Psoas muscle (tissue), 8 donors: ENCODE results near the gene DIP2C. TPM values are rescaled to one million over a fixed set of nuclear protein-coding genes. Genes with fewer than 3 reads are reported as not detected.

Source experiments
- ATAC-seq, 4 donors: fragments of 200-7000 bp; cut with Tn5 transposase; one replicate each; pipeline ENCODE4 v1.9.1; 2020; ENCODE audit warnings: moderate library complexity in 3 of 4, mild to moderate bottlenecking in 2 of 4
- DNase-seq, 2 donors: peaks; one replicate each; pipeline ENCODE4 v3.0.0-alpha.2; 2020
- H3K27ac ChIP-seq: fragments of 200-600 bp; one replicate; pipeline ENCODE4 v1.8.0; 2022
- H3K27me3 ChIP-seq, 3 donors: fragments of 200-600 bp in 1 of 3; one replicate each; pipeline versions ENCODE4 v1.6.1 to v1.8.0; 2013 to 2022; ENCODE audit warnings: low read length in 2 of 3, mild to moderate bottlenecking in 2 of 3, moderate library complexity in 1 of 3; ENCODE audit not compliant: insufficient read depth in 3 of 3
- H3K36me3 ChIP-seq, 2 donors: fragments of 200-600 bp in 1 of 2; one replicate each; pipeline versions ENCODE4 v1.6.1 to v1.8.0; 2013 to 2022; ENCODE audit warnings: low read depth in 1 of 2, mild to moderate bottlenecking in 1 of 2, moderate library complexity in 1 of 2; ENCODE audit not compliant: insufficient read depth in 1 of 2
- H3K4me1 ChIP-seq: fragments of 200-600 bp; one replicate; pipeline ENCODE4 v1.8.0; 2022
- H3K4me3 ChIP-seq: fragments of 200-600 bp; one replicate; pipeline ENCODE4 v1.8.0; 2022; ENCODE audit warnings: mild to moderate bottlenecking
- H3K9me3 ChIP-seq: fragments of 200-600 bp; one replicate; pipeline ENCODE4 v1.8.0; 2022
- CTCF ChIP-seq: fragments of 200-600 bp; IDR thresholded peaks from one replicate; pipeline ENCODE4 v1.8.0; 2022; ENCODE audit warnings: antibody characterized with exemption
- WGBS, 3 donors: extraction: QIAGEN DNeasy Blood & Tissue Kit; methylation state at CpG; one replicate each; pipeline versions ENCODE4 v1.1.6 to v1.1.7; 2013; 5-methylcytosine and 5-hydroxymethylcytosine counted together
- intact Hi-C, 2 donors: fragments of 100-400 bp; cut with DNase I; formaldehyde crosslinking; loops; one replicate each; pipeline versions ENCODE4 v1.11.0 to v1.14.2; 2022
- polyA plus RNA-seq, 3 donors: library from polyadenylated mRNA; stranded (reverse); fragments of 200-250 nt; gene quantifications; one replicate each; pipeline ENCODE4 v1.2.3, GENCODE V29; 2013
- total RNA-seq, 4 donors: library from RNA; stranded (reverse); fragmentation: NEBNext Ultra II Directional in 2 of 4; extraction: Animal tissue kit (Norgen Biotek cat#: 25700) in 2 of 4; gene quantifications; one replicate each; pipeline versions ENCODE4 v1.2.1 to v1.2.4, GENCODE V29; 2021 to 2023
- donor health status: healthy with polysubstance abuse.
- donor health status: DM: no; HTN: no; CAD: no; lungs with moderate emphysema.
- donor health status: Bipolar disorder and iron deficiency.
- donor health status: healthy.
- donor health status: DM: yes; HTN: yes; CAD: no.
- donor health status: DM: no; HTN: no; CAD: no.
- donor health status: DM: no; HTN: no; CAD: no.
- donor health status: DM: yes; HTN: yes; CAD: no.

Gene DIP2C
- total and polyA plus RNA-seq, 7 donors: 7.7 to 32.0 (median 25.0) TPM

- 94 to 95% (median 94%) methylated on average over 46 of the region's 46 CpGs for WGBS, 3 donors
- Histone ChIP-seq H3K27me3 (no peaks in the 10 kb centered on the region), H3K9me3 (no peaks in the 10 kb centered on the region), H3K36me3 (peaks cover 0 to 35% of the 10 kb centered on the region in 2 donors), H3K27ac (no peak overlapping the region), H3K4me1 (no peaks in the 10 kb centered on the region), H3K4me3 (no peak overlapping the region)
- TF ChIP-seq CTCF: no peak
- peak in 1 of 2 donors; percentile 45 for DNase-seq
- ATAC-seq: peak in 1 of 4 donors; percentile 49
- intact Hi-C loops: loop anchor here in 1 of 2 donors (10.0 kb wide), 1 partner anchor 274 kb away; no protein-coding TSS in a partner anchor
Measured at GRCh38 chr10:420154-421121, 269.0 kb downstream of the DIP2C start.

GRCh38 chr10:418894-419293 is 270.6 kb downstream of the DIP2C start:
- H3K9me3 ChIP-seq: no peaks in the 10 kb centered on the region
- DNase-seq (no peak), ATAC-seq (no peak)
- 96 to 97% (median 96%) methylated on average over 19 of the region's 19 CpGs for WGBS, 3 donors
- H3K27ac ChIP-seq: no peak overlapping the region
- H3K36me3 ChIP-seq: peaks cover 0 to 45% of the 10 kb centered on the region in 2 donors
- no peaks in the 10 kb centered on the region for H3K27me3 ChIP-seq
- intact Hi-C loops: no loop called here
- H3K4me1 ChIP-seq: no peaks in the 10 kb centered on the region
- no peak for TF ChIP-seq CTCF
- no peak overlapping the region for H3K4me3 ChIP-seq

GRCh38 chr10:418226-418625 is 271.2 kb downstream of the DIP2C start:
- Histone ChIP-seq H3K4me3 (no peak overlapping the region), H3K9me3 (no peaks in the 10 kb centered on the region), H3K4me1 (no peaks in the 10 kb centered on the region), H3K27ac (no peak overlapping the region), H3K36me3 (peaks cover 0 to 52% of the 10 kb centered on the region in 2 donors), H3K27me3 (no peaks in the 10 kb centered on the region)
- DNase-seq (no peak), ATAC-seq (no peak)
- intact Hi-C loops: no loop called here
- 79 to 84% (median 80%) methylated on average over 14 to 15 of the region's 15 CpGs for WGBS, 3 donors
- no peak for TF ChIP-seq CTCF

GRCh38 chr10:416091-416515 is 273.4 kb downstream of the DIP2C start:
- 86 to 90% (median 89%) methylated on average over 13 of the region's 13 CpGs for WGBS, 3 donors
- peaks cover 0 to 45% of the 10 kb centered on the region in 2 donors for H3K36me3 ChIP-seq
- intact Hi-C loops: no loop called here

More at GRCh38 chr10:416091-416515, 273.4 kb downstream of the DIP2C start:
- TF ChIP-seq CTCF: no peak
- no peak overlapping the region for H3K27ac ChIP-seq
- no peaks in the 10 kb centered on the region for H3K9me3 ChIP-seq
- no peak overlapping the region for H3K4me3 ChIP-seq
- H3K27me3 ChIP-seq: no peaks in the 10 kb centered on the region
- DNase-seq (no peak), ATAC-seq (peak in 2 of 4 donors; percentile 17 to 30)
- no peaks in the 10 kb centered on the region for H3K4me1 ChIP-seq
